GM12875 (cell line): ENCODE data around the gene DTL.

ENCODE experiments used
- H3K4me3 ChIP-seq: one replicate; pipeline ENCODE4 v1.5.1; 2011; ENCODE audit warnings: low read depth, low read length, control low read depth
- CTCF ChIP-seq: IDR thresholded peaks from 2 replicates; pipeline ENCODE4 v1.5.1; 2011; ENCODE audit warnings: low read depth, mild to moderate bottlenecking, control low read depth, inconsistent platforms, low read length, moderate library complexity, borderline replicate concordance; ENCODE audit not compliant: insufficient read depth

The DTL gene

GRCh38 chr1:212073490-212073889 lies 37.9 kb downstream of the DTL start:
- no peak for TF ChIP-seq CTCF
- no peak overlapping the region for H3K4me3 ChIP-seq

GRCh38 chr1:212074313-212074712 lies 38.8 kb downstream of the DTL start:
- TF ChIP-seq CTCF, result no peak
- no peak overlapping the region for H3K4me3 ChIP-seq

- H3K4me3 ChIP-seq, result no peak overlapping the region
- TF ChIP-seq CTCF, result no peak
These were observed 39.3 kb downstream of the DTL start for GRCh38 chr1:212074856-212075255.

GRCh38 chr1:212077028-212077427 lies 41.5 kb downstream of the DTL start:
- no peak overlapping the region for H3K4me3 ChIP-seq
- TF ChIP-seq CTCF, result no peak

GRCh38 chr1:212078826-212079225 lies 43.3 kb downstream of the DTL start:
- H3K4me3 ChIP-seq, result no peak overlapping the region
- no peak for TF ChIP-seq CTCF

GRCh38 chr1:212082765-212083406 lies 47.3 kb downstream of the DTL start:
- TF ChIP-seq CTCF, result no peak
- no peak overlapping the region for H3K4me3 ChIP-seq

- H3K4me3 ChIP-seq, result no peak overlapping the region
- no peak for TF ChIP-seq CTCF
These were observed 54.1 kb downstream of the DTL start for GRCh38 chr1:212089560-212090163.
